NCI-H82 treated with DMSO at 0.1 percent for 48 hours (cell line): ENCODE results near the gene TSPAN33.
"Not testable (repeated sequence)": the region's sequence is repeated elsewhere in the genome, so short reads cannot be mapped to it uniquely, and the experiment has no call there.

Experiments
- DNase-seq: peaks from one replicate; lab custom pipeline; 2025; ENCODE audit not compliant: unreplicated experiment; lab: John Stamatoyannopoulos, UW

TSPAN33 gene

DNA sequence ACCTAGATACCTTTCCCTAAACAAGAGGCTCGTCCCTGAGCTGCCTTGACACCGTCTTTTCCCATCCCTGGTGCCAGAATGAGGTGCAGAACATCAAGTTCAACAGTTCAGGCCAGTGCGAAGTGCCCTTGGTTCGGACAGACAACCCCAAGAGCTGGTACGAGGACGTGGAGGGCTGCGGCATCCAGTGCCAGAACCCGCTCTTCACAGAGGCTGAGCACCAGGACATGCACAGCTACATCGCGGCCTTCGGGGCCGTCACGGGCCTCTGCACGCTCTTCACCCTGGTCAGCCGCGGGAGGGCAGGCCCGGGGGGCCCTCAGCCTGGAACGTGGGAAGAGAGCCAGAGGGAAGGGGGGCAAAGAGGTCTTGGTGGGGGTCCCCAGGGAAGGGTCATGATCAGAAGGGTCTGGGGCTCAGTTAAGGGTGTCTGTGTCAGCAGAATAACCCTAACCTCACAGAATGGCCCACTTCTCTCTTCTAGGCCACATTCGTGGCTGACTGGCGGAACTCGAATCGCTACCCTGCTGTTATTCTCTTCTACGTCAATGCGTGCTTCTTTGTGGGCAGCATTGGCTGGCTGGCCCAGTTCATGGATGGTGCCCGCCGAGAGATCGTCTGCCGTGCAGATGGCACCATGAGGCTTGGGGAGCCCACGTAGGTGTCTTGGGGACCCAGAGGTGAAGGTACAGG lies 60.8 kb downstream of the TSPAN33 start:
- no peak for DNase-seq

DNA sequence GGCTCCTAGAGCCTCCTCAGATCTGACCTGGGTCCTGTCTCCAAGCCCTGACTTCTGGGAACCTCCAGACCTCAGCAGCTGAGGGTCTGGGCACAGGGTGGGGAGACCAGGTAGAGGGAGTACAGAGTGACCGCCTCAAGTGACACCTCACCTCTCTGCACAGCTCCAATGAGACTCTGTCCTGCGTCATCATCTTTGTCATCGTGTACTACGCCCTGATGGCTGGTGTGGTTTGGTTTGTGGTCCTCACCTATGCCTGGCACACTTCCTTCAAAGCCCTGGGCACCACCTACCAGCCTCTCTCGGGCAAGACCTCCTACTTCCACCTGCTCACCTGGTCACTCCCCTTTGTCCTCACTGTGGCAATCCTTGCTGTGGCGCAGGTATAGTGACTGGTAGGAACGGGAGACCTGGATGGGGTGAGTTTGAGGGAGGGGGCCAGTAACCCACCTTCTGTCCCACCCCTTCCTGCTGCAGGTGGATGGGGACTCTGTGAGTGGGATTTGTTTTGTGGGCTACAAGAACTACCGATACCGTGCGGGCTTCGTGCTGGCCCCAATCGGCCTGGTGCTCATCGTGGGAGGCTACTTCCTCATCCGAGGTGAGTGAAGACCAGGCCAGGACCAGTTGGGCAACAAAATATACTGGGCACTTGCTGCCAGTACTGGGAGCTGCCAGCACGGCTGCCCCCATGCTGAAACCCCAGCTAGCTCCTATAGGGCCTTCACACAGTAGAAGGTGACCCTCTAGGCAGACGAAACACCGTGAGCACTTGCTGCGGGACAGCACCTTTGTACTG lies 61.7 kb downstream of the TSPAN33 start:
- DNase-seq: no peak

DNA sequence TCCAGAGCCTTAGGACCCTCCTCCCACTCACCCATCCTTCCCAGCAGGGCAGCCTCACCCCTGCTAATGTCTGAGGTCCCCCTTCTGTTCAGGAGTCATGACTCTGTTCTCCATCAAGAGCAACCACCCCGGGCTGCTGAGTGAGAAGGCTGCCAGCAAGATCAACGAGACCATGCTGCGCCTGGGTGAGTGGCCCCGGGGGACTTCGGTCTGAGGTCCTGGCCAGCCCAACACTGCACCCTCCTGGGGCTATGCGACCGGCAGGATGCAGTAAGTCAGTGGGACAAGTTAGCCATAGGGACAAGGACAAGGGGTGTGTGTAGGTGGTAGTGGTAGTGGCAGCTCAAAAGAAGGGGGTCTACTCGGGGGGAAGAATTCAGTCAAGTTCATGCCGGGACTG lies 64.2 kb downstream of the TSPAN33 start:
- no peak for DNase-seq

DNA sequence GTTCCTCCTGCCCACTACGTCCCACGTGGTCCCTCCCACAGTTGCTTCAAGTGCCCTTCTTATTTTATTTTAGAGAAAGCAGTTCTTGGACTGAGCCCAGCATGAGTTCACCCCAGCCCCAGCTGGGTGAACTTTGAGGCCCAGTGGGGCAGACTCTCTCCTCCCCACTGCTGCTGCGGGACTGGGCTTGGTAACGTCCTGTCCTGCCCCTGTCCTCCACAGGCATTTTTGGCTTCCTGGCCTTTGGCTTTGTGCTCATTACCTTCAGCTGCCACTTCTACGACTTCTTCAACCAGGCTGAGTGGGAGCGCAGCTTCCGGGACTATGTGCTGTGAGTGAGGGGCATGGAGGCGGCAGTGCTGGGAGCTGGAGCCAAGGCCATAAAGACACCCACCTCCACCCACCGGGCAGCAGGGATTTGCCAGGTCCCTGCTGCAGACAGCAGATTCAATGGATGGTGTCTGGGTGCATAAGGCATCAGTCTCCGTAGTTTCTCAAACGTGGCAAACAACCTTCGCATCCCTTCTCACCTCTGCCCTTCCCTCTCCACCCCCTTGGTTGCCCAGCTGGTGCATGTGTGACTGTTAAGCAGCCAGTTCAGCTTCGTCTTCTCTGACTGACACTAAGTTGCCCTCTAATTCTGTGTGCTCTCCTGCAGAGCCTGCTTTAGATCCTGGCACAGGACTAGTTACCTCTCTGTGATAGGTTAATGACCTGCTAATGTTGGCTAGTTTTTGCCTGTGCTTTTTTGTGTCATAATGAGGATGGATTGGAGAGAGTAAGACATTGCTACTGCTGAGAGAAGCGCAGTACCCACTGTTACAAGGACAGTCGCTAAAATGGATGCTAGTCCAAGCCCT lies 64.8 kb downstream of the TSPAN33 start:
- no peak for DNase-seq

DNA sequence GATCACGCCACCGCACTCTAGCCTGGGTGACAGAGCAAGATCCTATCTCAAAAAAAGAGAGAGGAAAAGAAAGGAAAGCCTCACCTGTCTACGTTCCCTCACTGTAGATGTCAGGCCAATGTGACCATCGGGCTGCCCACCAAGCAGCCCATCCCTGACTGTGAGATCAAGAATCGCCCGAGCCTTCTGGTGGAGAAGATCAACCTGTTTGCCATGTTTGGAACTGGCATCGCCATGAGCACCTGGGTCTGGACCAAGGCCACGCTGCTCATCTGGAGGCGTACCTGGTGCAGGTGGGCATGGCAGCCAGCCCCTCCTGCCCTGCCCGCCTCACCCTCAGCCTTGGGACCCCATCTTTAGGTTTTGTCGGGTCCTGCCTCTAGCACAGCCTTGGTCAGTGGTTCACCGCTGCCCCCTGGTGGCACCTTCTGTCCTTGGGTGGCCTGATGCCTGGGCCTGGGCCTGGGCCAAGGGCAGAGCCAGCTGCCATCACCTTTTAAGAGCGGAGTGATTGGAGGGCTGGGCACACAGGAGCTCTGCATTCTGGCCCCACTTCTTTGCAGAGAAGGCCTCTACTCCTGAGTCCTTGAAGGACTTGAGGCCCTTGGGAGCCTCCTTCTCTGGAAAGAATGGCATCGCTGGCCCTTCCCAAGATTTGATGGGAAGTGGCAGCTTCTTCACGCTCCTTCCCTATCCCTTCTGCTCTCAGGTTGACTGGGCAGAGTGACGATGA lies 65.9 kb downstream of the TSPAN33 start:
- no peak for DNase-seq

DNA sequence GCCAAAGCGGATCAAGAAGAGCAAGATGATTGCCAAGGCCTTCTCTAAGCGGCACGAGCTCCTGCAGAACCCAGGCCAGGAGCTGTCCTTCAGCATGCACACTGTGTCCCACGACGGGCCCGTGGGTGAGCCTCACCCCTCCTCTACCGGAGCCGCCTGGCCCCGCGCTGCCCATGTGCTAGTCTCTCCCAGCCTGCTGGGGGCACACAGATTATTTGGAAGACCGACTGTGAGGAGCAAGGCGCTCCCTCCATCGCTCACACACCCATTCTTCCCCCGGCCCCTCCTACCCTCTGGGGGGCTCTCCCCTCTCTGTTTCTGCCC lies 66.4 kb downstream of the TSPAN33 start:
- no peak for DNase-seq

DNA sequence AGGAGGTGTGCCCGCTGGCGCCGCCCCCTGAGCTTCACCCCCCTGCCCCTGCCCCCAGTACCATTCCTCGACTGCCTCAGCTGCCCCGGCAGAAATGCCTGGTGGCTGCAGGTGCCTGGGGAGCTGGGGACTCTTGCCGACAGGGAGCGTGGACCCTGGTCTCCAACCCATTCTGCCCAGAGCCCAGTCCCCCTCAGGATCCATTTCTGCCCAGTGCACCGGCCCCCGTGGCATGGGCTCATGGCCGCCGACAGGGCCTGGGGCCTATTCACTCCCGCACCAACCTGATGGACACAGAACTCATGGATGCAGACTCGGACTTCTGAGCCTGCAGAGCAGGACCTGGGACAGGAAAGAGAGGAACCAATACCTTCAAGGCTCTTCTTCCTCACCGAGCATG lies 67.6 kb downstream of the TSPAN33 start:
- DNase-seq: no peak

DNA sequence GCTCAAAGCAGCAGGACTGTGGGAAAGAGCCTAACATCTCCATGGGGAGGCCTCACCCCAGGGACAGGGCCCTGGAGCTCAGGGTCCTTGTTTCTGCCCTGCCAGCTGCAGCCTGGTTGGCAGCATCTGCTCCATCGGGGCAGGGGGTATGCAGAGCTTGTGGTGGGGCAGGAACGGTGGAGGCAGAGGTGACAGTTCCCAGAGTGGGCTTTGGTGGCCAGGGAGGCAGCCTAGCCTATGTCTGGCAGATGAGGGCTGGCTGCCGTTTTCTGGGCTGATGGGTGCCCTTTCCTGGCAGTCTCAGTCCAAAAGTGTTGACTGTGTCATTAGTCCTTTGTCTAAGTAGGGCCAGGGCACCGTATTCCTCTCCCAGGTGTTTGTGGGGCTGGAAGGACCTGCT lies 68.1 kb downstream of the TSPAN33 start:
- no peak for DNase-seq

DNA sequence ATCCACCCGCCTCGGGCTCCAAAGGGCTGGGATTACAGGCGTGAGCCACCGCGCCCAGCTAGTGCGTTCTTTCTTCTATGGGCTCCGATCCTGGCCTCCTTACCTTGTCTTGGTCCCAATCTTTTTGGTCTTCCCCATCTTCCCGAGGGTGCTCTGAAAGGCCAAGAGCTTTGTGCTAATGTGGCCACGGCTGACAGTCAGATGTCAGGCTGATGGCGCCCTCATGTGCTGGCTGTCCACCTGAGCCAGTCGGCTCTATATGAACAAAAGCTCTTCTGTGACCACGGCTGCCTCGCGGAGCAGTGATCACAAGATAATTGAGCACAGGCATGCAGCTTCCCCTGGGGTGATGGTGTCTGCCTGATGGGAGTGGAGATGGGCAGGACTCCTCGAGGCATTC lies 69.3 kb downstream of the TSPAN33 start:
- DNase-seq: no peak

DNA sequence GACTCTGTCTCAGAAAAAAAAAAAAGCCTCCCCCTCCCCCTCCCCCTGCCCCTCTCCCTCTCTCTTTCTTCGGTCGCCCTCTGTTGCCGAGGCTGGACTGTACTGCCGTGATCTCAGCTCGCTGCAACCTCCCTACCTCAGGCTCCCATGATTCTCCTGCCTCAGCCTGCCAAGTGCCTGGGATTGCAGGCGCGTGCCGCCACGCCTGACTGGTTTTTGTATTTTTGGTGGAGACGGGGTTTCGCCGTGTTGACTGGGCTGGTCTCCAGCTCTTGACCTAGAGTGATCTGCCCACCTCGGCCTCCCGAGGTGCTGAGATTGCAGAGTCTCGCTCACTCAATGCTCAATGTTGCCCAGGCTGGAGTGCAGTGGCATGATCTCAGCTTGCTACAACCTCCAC lies 71.2 kb downstream of the TSPAN33 start:
- DNase-seq: not testable (repeated sequence)

DNA sequence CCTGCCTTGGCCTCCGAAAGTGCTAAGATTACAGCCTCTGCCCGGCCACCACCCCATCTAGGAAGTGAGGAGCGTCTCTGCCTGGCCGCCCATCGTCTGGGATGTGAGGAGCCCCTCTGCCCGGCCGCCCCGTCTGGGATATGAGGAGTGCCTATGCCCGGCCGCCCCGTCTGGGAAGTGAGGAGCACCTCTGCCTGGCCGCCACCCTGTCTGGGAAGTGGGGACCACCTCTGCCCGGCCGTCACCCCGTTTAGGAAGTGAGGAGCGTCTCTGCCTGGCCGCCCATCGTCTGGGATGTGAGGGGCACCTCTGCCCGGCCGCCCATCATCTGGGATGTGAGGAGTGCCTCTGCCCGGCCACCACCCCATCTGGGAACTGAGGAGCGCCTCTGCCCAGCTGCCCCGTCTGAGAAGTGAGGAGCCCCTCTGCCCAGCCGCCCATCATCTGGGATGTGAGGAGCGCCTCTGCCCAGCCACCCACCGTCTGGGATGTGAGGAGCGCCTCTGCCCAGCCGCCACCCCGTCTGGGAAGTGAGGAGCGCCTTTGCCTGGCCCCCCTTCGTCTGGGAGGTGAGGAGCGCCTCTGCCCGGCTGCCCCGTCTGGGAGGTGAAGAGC lies 71.7 kb downstream of the TSPAN33 start:
- DNase-seq: not testable (repeated sequence)

DNA sequence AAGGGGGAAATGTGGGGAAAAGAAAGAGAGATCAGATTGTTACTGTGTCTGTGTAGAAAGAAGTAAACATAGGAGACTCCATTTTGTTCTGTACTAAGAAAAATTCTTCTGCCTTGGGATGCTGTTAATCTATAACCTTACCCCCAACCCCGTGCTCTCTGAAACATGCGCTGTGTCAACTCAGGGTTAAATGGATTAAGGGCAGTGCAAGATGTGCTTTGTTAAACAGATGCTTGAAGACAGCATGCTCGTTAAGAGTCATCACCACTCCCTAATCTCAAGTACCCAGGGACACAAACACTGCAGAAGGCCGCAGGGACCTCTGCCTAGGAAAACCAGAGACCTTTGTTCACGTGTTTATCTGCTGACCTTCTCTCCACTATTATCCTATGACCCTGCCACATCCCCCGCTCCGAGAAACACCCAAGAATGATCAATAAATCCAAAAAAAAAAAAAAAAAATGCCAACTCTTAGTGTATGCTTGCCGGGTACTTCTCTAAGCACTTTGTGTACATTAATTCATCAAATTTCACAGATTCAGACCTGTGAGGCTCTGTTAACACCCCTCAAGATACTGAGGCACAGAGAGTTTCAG lies 72.4 kb downstream of the TSPAN33 start:
- DNase-seq: not testable (repeated sequence)

DNA sequence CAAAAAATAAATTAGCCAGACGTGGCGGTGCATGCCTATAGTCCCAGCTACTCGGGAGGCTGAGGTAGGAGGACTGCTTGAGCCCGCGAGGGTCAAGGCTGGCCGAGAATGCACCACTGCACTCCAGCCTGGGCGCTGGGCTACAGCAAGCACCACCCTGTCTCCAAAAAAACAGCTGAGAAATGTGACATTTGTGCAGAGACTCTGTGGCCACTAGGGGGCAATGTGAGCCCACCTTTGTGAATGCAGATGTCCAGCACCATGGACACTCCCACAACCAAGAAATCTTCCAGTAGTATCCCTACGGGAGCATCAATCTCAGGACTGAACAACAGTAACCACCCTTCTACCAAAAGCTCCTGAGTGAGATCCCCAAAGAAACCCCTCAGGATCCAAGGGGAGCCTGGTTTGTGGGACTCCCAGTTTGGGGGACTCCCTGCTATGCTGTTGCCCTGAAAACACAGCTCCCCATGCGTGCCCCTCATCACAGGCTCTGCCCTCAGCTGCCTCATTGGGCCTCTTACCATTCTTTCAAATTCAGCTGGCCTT lies 74.1 kb downstream of the TSPAN33 start:
- DNase-seq: peak; percentile 77

DNA sequence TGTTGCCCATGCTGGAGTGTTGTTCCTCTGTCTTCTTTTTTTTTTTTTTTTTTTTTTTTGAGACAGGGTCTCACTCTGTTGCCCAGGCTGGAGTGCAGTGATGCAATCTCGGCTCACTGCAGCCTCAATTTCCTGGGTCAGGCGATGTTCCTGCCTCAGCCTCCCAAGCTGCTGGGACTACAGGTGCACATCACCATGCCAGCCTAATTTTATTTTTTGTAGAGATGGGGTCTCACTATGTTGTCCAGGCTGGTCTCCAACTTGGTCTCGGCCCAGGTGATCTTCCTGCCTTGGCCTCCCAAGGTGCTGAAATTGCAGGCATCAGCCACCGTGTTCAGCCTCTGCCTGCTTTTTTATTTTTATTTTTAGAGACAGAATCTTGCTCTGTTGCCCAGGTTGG lies 74.7 kb downstream of the TSPAN33 start:
- DNase-seq: not testable (repeated sequence)
